Measurements from ENCODE around the gene AMDHD1. TPM values are rescaled to one million over a fixed set of nuclear protein-coding genes. Genes with fewer than 3 reads are reported as not detected.

AMDHD1 gene
- polyA plus RNA-seq, 1 donor (not counting 4 experiments of a cell fraction or from before 2014, with no cell fraction given): 0.68 TPM

GRCh38 chr12:95960241-95960640, 17.1 kb downstream of the AMDHD1 start:
- Histone ChIP-seq H3K4me3 (ENCODE audit: control insufficient read depth in 2 of 3, extremely low read depth in 1 of 3, insufficient read depth in 2 of 3, low read depth in 1 of 3, low read length in 3 of 3) (no peak overlapping the region), H3K27ac (ENCODE audit: control insufficient read depth, insufficient read depth, low read length) (no peak overlapping the region), H3K9me3 (ENCODE audit: control insufficient read depth, low read depth, low read length) (no peaks in the 10 kb centered on the region), H3K79me2 (ENCODE audit: control insufficient read depth, insufficient read depth, low read length) (no peaks in the 10 kb centered on the region), H3K4me2 (ENCODE audit: control insufficient read depth, extremely low read depth, insufficient read depth, low read depth, low read length) (peak overlapping the region; percentile 38), H3K4me1 (ENCODE audit: control insufficient read depth, extremely low read depth, insufficient read depth, low read length) (no peaks in the 10 kb centered on the region), H2AFZ (ENCODE audit: control insufficient read depth, low read length) (no peak overlapping the region), H3K9me1 (ENCODE audit: control insufficient read depth, extremely low read depth, insufficient read depth, low read length) (no peaks in the 10 kb centered on the region), H3K36me3 (ENCODE audit: control insufficient read depth in 2 of 2, extremely low read depth in 1 of 2, insufficient read depth in 2 of 2, low read length in 2 of 2) (no peaks in the 10 kb centered on the region), H3K9ac (ENCODE audit: control insufficient read depth, extremely low read depth, insufficient read depth, low read length) (no peak overlapping the region), H4K20me1 (ENCODE audit: control insufficient read depth, extremely low read depth, insufficient read depth, low read length) (no peaks in the 10 kb centered on the region), H3K27me3 (ENCODE audit: control insufficient read depth, extremely low read depth, insufficient read depth, low read length) (no peaks in the 10 kb centered on the region)
- dilution Hi-C loops (cut with MboI; ENCODE audit: extremely low pct_ligation_motif_present, low sequenced_read_pairs): no loop called here
- no peak for DNase-seq (ENCODE audit: low read depth, low spot score)
- no peak for FAIRE-seq
- TF ChIP-seq CTCF (optimal IDR thresholded peaks at IDR 0.05 in 1 of 3, IDR thresholded peaks at IDR 0.05 in 1 of 3, conservative IDR thresholded peaks at IDR 0.05 in 1 of 3; ENCODE audit: extremely low read depth in 1 of 3, insufficient read depth in 2 of 3, low read length in 3 of 3) (no peak), EZH2 (IDR thresholded peaks at IDR 0.05; ENCODE audit: low read length) (no peak)

GRCh38 chr12:95962222-95962621, 19.1 kb downstream of the AMDHD1 start:
- no peak overlapping the region for H2AFZ ChIP-seq (ENCODE audit: control insufficient read depth, low read length)
- FAIRE-seq (no peak), DNase-seq (ENCODE audit: low read depth, low spot score) (no peak)
- no peak overlapping the region for H3K27ac ChIP-seq (ENCODE audit: control insufficient read depth, insufficient read depth, low read length)
- dilution Hi-C loops (cut with MboI; ENCODE audit: extremely low pct_ligation_motif_present, low sequenced_read_pairs): no loop called here
- H4K20me1 ChIP-seq (ENCODE audit: control insufficient read depth, extremely low read depth, insufficient read depth, low read length): no peaks in the 10 kb centered on the region
- H3K9me1 ChIP-seq (ENCODE audit: control insufficient read depth, extremely low read depth, insufficient read depth, low read length): no peaks in the 10 kb centered on the region
- no peaks in the 10 kb centered on the region for H3K36me3 ChIP-seq (ENCODE audit: control insufficient read depth in 2 of 2, extremely low read depth in 1 of 2, insufficient read depth in 2 of 2, low read length in 2 of 2)
- H3K4me3 ChIP-seq (ENCODE audit: control insufficient read depth in 2 of 3, extremely low read depth in 1 of 3, insufficient read depth in 2 of 3, low read depth in 1 of 3, low read length in 3 of 3): no peak overlapping the region
- no peak for TF ChIP-seq EZH2 (IDR thresholded peaks at IDR 0.05; ENCODE audit: low read length)
- no peak for TF ChIP-seq CTCF (optimal IDR thresholded peaks at IDR 0.05 in 1 of 3, IDR thresholded peaks at IDR 0.05 in 1 of 3, conservative IDR thresholded peaks at IDR 0.05 in 1 of 3; ENCODE audit: extremely low read depth in 1 of 3, insufficient read depth in 2 of 3, low read length in 3 of 3)
- no peak overlapping the region for H3K9ac ChIP-seq (ENCODE audit: control insufficient read depth, extremely low read depth, insufficient read depth, low read length)
- H3K9me3 ChIP-seq (ENCODE audit: control insufficient read depth, low read depth, low read length): no peaks in the 10 kb centered on the region
- no peaks in the 10 kb centered on the region for H3K79me2 ChIP-seq (ENCODE audit: control insufficient read depth, insufficient read depth, low read length)
- no peak overlapping the region for H3K4me2 ChIP-seq (ENCODE audit: control insufficient read depth, extremely low read depth, insufficient read depth, low read depth, low read length)
- H3K4me1 ChIP-seq (ENCODE audit: control insufficient read depth, extremely low read depth, insufficient read depth, low read length): no peaks in the 10 kb centered on the region
- no peaks in the 10 kb centered on the region for H3K27me3 ChIP-seq (ENCODE audit: control insufficient read depth, extremely low read depth, insufficient read depth, low read length)

Data from keratinocyte (primary cell).